ENCODE data around the gene LYSMD3.

GRCh38 chr5:90554358-90555006 is 25.1 kb upstream of the LYSMD3 start:
- TF ChIP-seq, protein P1, sequence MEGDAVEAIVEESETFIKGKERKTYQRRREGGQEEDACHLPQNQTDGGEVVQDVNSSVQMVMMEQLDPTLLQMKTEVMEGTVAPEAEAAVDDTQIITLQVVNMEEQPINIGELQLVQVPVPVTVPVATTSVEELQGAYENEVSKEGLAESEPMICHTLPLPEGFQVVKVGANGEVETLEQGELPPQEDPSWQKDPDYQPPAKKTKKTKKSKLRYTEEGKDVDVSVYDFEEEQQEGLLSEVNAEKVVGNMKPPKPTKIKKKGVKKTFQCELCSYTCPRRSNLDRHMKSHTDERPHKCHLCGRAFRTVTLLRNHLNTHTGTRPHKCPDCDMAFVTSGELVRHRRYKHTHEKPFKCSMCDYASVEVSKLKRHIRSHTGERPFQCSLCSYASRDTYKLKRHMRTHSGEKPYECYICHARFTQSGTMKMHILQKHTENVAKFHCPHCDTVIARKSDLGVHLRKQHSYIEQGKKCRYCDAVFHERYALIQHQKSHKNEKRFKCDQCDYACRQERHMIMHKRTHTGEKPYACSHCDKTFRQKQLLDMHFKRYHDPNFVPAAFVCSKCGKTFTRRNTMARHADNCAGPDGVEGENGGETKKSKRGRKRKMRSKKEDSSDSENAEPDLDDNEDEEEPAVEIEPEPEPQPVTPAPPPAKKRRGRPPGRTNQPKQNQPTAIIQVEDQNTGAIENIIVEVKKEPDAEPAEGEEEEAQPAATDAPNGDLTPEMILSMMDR (IDR thresholded peaks at IDR 0.05; ENCODE audit: low read depth, low read length), result no peak
- no peak for TF ChIP-seq EZH2phosphoT487 (IDR thresholded peaks at IDR 0.05; ENCODE audit: low read depth)
